DMS 273 (cell line): ENCODE measurements around the gene LSM12.
A peak's percentile ranks its signal among the peaks of the same experiment; 100 is the strongest.
"Not testable (repeated sequence)": the region's sequence is repeated elsewhere in the genome, so short reads cannot be mapped to it uniquely, and the experiment has no call there.

Source experiments
- DNase-seq: peaks from one replicate; lab custom pipeline; 2025; ENCODE audit not compliant: unreplicated experiment; lab: John Stamatoyannopoulos, UW

Gene LSM12

GRCh38 chr17:44066204-44066930 lies at the start of gene LSM12:
Gene LSM12 (minus strand): TSS chr17:44066671. CDS start chr17:44066587, 84 bp downstream.
- peak; percentile 97 for DNase-seq

DNA sequence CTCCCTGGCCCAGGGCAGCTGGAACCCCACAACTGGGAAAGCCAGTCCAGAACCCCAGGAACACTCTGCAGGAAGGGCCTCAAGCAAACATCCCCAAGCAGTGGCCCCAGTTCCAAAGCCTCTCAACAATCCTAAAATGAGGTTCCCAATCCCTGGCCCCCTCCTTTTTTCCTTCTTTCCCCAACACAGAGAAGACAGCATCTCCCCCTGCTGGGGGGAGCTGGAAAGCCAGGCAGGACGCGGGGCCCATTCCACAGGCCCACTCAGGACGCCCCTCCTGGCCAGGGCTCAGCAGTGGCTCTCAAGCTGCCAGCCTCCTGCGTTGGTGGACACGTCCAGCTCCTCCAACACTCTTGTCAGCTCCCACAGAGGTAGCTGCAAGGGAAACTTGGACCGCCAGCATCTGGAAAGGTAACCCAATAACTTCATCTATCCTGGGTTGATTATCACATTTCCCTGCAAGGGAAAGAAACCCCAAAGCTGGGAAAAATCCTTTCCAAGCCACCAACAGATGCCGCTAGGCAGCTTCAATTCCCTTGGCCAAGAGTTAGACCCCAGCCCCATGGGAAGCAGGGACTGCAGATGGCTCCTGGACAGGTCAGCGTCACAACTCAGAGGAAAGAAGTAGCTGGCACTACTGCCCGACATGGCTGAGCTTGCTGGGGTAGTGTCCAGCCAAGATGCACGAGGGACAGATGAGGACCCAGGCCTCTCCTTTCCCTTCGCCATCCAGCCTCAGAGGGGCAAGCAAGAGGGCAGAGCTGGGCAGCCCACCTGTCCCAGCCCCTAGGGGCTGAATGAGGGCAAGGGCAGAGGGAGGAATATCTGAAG lies 49.3 kb upstream of the LSM12 start:
- DNase-seq = peak; percentile 68

GRCh38 chr17:44113868-44114840 lies 47.7 kb upstream of the LSM12 start:
- no peak for DNase-seq

DNA sequence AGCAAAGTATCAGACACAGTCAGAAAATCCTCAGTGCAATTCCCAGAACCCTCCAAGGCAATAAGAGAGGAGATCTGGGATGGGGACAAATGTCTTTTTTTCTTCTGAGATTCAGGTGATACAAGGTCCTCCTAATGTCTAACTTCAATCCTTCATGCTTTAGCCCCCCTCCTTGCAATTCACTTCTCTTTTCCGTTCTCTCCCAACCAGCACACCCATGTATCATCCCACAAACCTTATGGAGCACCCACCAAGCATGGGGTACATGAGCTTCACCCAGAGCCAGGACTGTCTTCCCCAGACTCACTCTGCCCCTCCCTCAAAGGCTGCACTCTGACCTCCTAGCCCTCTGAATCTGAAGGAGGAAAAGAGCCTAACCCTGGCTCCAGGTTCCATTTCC lies 46.9 kb upstream of the LSM12 start:
- DNase-seq = no peak

DNA sequence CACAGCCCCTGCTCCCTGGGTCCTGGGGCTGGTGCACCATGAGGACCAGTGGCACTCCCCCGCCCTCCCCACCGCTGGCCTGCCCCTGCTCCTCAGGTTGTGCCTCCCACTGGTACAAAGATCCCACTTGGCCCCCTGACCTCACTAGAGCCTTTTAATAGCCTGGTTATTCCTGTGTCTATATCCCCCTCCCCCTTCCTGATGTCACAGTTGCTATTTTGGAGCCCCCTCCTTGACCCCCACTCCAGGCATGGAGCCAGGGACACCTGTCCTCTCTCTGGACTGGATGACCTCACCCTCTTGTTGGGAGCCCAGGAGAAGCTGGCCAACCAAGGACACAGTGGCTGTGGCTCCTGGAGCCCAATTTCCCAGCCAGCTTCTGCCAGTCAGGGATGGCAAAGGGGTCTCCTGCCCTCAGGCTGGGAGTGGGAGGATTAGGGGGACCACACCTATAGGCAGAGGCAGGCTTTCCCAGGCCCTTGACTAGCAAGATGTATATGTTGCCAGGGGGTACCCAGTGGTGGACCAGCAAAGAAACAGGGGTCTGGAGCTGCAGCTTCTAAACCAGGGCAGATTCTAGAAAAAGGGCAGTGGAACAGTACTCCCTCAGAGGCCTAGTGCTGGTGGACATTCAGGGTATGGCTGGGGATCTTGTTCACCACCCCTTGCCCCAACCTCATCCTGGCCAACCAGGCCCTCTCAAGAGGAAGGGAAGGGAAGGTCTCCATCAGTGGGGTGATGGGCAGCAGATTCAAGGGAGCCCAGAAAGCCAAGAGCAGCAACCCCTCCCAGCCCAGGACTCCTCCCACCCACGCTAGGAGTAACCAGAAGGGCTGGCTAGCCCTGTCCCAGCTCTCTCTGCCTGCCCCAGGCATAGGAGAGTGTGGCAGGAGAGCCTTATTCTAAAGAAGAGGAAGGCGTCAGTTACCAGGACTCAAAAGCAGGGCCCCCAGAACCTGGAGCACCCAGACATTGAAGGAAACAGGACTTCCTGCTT lies 46.1 kb upstream of the LSM12 start:
- DNase-seq = peak; percentile 40

GRCh38 chr17:44111777-44112176 lies 45.3 kb upstream of the LSM12 start:
- no peak for DNase-seq

GRCh38 chr17:44110823-44111633 lies 44.6 kb upstream of the LSM12 start:
- peak; percentile 97 for DNase-seq

DNA sequence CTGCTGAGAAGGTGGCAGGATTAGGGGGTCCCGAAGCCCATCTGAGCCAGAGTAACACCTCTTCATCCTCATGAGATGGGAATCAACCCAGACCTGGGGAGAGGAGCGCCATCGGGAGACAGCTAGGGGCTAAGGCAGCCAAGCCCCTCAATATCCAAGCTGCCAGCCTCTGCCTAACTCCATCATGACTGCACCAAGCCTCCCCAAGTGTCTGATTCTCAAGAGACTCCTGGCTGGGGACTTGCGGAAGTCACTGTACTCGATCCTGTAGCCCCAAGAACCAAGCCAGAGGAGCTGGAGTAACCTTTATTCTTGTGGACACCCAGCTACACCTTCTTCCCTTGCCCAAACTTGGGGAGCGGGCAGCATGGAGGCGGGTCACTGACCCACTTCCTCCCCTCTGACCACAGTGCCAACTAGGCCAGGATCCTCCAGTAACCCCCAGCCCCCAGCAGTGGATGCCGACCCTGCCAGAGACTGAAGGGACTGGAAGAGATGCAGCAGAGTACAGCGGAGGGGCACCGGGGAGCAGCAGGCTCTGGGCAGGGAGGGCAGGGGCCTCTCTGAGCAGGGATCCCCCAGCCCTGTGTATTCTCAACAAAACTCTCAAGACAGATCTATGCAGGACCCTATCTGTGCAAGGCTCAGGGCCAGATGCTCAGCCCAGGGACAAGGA lies 43.7 kb upstream of the LSM12 start:
- DNase-seq = no peak

- DNase-seq = no peak
Measured at GRCh38 chr17:44109312-44109630, 42.8 kb upstream of the LSM12 start.

GRCh38 chr17:44108440-44109311 lies 42.2 kb upstream of the LSM12 start:
- peak; percentile 60 for DNase-seq

DNA sequence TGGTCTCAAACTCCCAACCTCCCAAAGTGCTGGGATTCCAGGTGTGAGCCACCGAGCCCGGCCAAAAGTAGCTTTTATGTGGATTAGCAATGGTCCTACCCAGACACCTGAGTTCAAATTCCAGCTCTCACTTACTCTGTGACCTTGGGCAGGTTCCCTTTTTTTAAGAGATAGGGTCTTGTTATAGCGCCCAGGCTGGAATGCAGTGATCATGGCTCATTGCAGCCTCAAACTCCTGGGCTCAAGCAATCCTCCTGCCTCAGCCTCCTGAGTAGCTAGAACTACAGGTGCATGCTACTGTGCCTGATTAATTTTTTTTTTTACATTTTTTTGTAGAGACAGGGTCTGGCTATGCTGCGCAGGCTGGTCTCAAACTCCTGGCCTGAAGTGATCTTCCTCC lies 40.3 kb upstream of the LSM12 start:
- no peak for DNase-seq

GRCh38 chr17:44105941-44106340 lies 39.5 kb upstream of the LSM12 start:
- DNase-seq = no peak

DNA sequence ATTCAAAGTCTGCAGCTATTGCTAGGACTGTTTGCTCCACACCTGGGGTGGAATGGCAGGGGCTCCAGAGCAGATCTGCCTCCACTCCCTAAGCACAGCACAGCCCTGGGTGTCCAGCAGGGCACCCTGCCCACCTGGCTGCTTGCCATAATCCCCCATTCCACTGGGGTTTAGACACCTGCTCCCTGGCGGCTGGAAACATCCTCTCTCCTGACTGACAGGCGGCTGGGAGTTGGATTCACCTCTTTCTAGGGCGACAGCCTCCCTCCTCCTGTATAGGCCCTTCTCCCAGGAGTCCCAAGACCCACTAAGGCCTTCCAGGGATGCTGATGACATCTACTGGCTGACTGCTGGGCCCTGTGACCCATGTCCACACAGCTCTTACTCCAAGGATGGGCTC lies 39.0 kb upstream of the LSM12 start:
- DNase-seq = peak; percentile 32

GRCh38 chr17:44102849-44103622 lies 36.6 kb upstream of the LSM12 start:
- DNase-seq = no peak

- DNase-seq = not testable (repeated sequence)
Measured at GRCh38 chr17:44101858-44102257, 35.4 kb upstream of the LSM12 start.

DNA sequence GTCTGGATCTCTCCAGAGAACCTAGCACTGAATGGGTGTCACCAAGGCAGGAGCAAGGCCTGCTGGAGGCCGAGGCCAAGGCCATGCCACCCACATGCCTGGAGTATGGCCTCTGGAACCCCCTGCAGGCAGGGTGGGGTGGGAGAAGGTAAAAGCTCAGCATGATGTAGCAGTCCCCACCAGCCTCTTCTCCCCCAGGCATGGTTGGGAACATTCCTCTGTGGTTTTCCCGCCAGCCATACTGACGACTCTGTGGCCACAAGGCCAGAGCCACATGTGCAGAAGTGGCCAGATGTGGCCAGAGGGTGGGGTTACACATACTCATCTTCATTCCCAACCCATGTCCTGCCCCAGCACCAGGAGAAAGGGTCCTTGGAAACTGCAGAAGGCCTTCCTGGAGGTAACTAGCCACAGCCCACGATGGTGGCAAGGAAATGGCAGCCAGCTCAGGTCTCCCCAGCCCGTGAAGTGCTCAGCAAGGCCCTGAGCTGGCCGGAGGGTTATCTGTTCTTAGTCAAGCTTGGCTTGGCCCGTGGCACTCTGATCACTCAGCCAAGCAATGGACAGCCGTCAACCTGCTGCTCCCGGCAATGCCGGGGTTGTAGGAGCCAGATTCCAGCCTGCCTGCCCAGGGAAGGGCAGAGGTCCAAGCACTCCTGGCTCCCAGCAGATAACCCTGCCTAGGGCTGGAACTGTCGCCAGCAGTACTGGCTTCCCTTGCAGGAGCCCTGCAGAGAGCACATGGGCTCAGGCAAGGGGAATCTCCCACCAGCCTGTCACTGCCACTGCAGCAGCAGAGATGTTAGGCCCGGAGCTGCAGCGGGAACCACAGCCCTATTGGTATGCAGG lies 30.9 kb upstream of the LSM12 start:
- DNase-seq = no peak
